ENCODE measurements around the gene TOB1. TPM values are rescaled to one million over a fixed set of nuclear protein-coding genes. Genes with fewer than 3 reads are reported as not detected.

TOB1 gene
- polyA plus RNA-seq, 12 donors, result 47.3 to 95.9 (median 58.0) TPM; not detected in 1

Other genes with a start within 250 kb of the TOB1 start
- gene ABCC3, start 231.5 kb downstream of the TOB1 start, polyA plus RNA-seq (ENCODE audit: insufficient read length in 12 of 12), result 10 to 100 TPM in 2 of 12 donors, 1 to 10 TPM in 2, under 1 TPM in 7, not detected in 1; 0.32 to 40.4 (median 0.67) TPM
- gene ANKRD40, start 158.4 kb downstream of the TOB1 start, polyA plus RNA-seq (ENCODE audit: insufficient read length in 12 of 12), result 10 to 100 TPM in 11 of 12 donors, not detected in 1; 36.5 to 49.5 (median 44.8) TPM
- 100 to 1,000 TPM; 191 to 632 (median 338) TPM for gene LUC7L3, start 146.8 kb downstream of the TOB1 start, polyA plus RNA-seq (ENCODE audit: insufficient read length in 12 of 12)
- gene ANKRD40CL, start 98.8 kb downstream of the TOB1 start, polyA plus RNA-seq (ENCODE audit: insufficient read length in 12 of 12), result 10 to 100 TPM in 1 of 12 donors, under 1 TPM in 4, not detected in 7; 0.15 to 11.1 (median 0.33) TPM
- gene WFIKKN2, start 30.8 kb downstream of the TOB1 start, polyA plus RNA-seq (ENCODE audit: insufficient read length in 12 of 12), result 1 to 10 TPM in 7 of 12 donors, under 1 TPM in 3, not detected in 2; 0.48 to 3.5 (median 1.1) TPM

Data from muscle of arm (tissue), 12 donors.